K562 (cell line): ENCODE data around the gene TTC22. TPM values are rescaled to one million over a fixed set of nuclear protein-coding genes. Genes with fewer than 3 reads are reported as not detected.

ENCODE experiments used
- ATAC-seq: fragments of 200-7000 bp; cut with Tn5 transposase; 3 replicates; pipeline ENCODE4 v1.9.1; 2020; ENCODE audit warnings: moderate library complexity
- BruUV-seq: library from RNA; stranded (reverse); fragments of 400-500 nt; replicated peaks from 2 replicates; lab custom pipeline; 2021; lab: Mats Ljungman, UMichigan
- CTCF ChIA-PET: fragments of 300-600 bp; formaldehyde crosslinking; extraction: SDS; loops from one replicate; lab custom pipeline; 2021; ENCODE audit warnings: low intra/inter-chr PET ratio; lab: Yijun Ruan, JAX
- POLR2A ChIA-PET: fragments of 300-600, 350-650 bp; sonication (Branson Sonifier 250); formaldehyde crosslinking; extraction: SDS; loops from one replicate; lab custom pipeline; 2021; ENCODE audit warnings: antibody characterized with exemption, inconsistent platforms; lab: Yijun Ruan, JAX
- DNase-seq, 4 experiments: peaks; one replicate each; pipeline versions ENCODE4 v3.0.0 to v3.0.0-alpha.2; 2011 to 2018; ENCODE audit warnings: low spot score in 3 of 4, mixed read lengths in 3 of 4; ENCODE audit errors: extremely low read depth in 1 of 4
- FAIRE-seq: peaks from 2 replicates; lab custom pipeline; 2011; peaks lifted over from hg19 to GRCh38; lab: Jason Lieb, UNC
- H2AFZ ChIP-seq: 2 replicates; pipeline ENCODE4 v1.6.0; 2011; ENCODE audit warnings: low read depth, low read length, control low read depth, inconsistent platforms
- H3K27ac ChIP-seq: fragments of 200-600 bp; 3 replicates; pipeline ENCODE4 v1.8.0; 2011; ENCODE audit warnings: low read depth, mild to moderate bottlenecking, control low read depth, inconsistent platforms, low read length, moderate library complexity, mixed read lengths; ENCODE audit errors: extremely low read depth
- H3K27me3 ChIP-seq, 2 experiments: fragments of 300-600 bp in 1 of 2; 2 replicates in 1 of 2; 3 replicates in 1 of 2; pipeline versions ENCODE4 v1.6.0 to v1.8.0; 2011; ENCODE audit warnings: inconsistent platforms in 2 of 2, low read length in 2 of 2, mild to moderate bottlenecking in 1 of 2, mixed read lengths in 1 of 2, moderate library complexity in 1 of 2; ENCODE audit not compliant: control insufficient read depth in 2 of 2, insufficient read depth in 2 of 2
- H3K36me3 ChIP-seq: fragments of 300-600 bp; 3 replicates; pipeline ENCODE4 v1.8.0; 2011; ENCODE audit warnings: mild to moderate bottlenecking, low read length, inconsistent platforms; ENCODE audit not compliant: control insufficient read depth, insufficient read depth
- H3K4me1 ChIP-seq, 2 experiments: fragments of 200-600 bp in 1 of 2; replicated peaks in 1 of 2; 2 replicates in 1 of 2; 3 replicates in 1 of 2; pipeline versions ENCODE4 v1.5.1 to v1.8.0; 2011; ENCODE audit warnings: inconsistent platforms in 2 of 2, low read length in 2 of 2, mild to moderate bottlenecking in 1 of 2, mixed read lengths in 1 of 2, moderate library complexity in 1 of 2; ENCODE audit not compliant: control insufficient read depth in 2 of 2, insufficient read depth in 2 of 2
- H3K4me2 ChIP-seq: 2 replicates; pipeline ENCODE4 v1.6.1; 2011; ENCODE audit warnings: low read length, control low read depth, inconsistent platforms, mixed read lengths; ENCODE audit not compliant: insufficient read depth
- H3K4me3 ChIP-seq: fragments of 200-600 bp; sonication (generic), shearing (Covaris generic); 2 replicates; pipeline ENCODE4 v1.5.1; 2016; ENCODE audit warnings: control low read depth, inconsistent platforms
- H3K79me2 ChIP-seq: fragments of 200-600 bp; 3 replicates; pipeline ENCODE4 v1.8.0; 2011; ENCODE audit warnings: low read length, inconsistent platforms; ENCODE audit not compliant: control insufficient read depth, insufficient read depth
- H3K9ac ChIP-seq, 2 experiments: 2 replicates each; pipeline versions ENCODE4 v1.6.0 to v1.6.1; 2011; ENCODE audit warnings: low read depth in 2 of 2, low read length in 2 of 2, control low read depth in 1 of 2, inconsistent platforms in 1 of 2, mild to moderate bottlenecking in 1 of 2, mixed read lengths in 1 of 2; ENCODE audit not compliant: insufficient read depth in 1 of 2
- H3K9me1 ChIP-seq: one replicate; pipeline ENCODE4 v1.6.0; 2011; ENCODE audit warnings: inconsistent platforms, mild to moderate bottlenecking, low read length, moderate library complexity; ENCODE audit not compliant: control insufficient read depth, insufficient read depth
- H3K9me3 ChIP-seq: replicated peaks from 2 replicates; pipeline ENCODE4 v1.5.1; 2011; ENCODE audit warnings: low read depth, low read length, inconsistent platforms; ENCODE audit not compliant: control insufficient read depth, insufficient read depth
- H4K20me1 ChIP-seq: replicated peaks from 2 replicates; pipeline ENCODE4 v1.6.1; 2011; ENCODE audit warnings: low read length, inconsistent platforms, mixed read lengths; ENCODE audit not compliant: control insufficient read depth, insufficient read depth
- ATF4 ChIP-seq: fragments of 450-650 bp; formaldehyde crosslinking; IDR thresholded peaks from 2 replicates; pipeline ENCODE4 v1.4.0; 2022; ENCODE audit warnings: mild to moderate bottlenecking, moderate library complexity
- BRD4 ChIP-seq: fragments of 200-600 bp; sonication (generic); IDR thresholded peaks from 2 replicates; pipeline ENCODE4 v1.6.1; 2017; ENCODE audit warnings: inconsistent platforms
- E2F3 ChIP-seq: fragments of 250-450 bp; sonication (Bioruptor Pico); IDR thresholded peaks from 2 replicates; pipeline ENCODE4 v1.4.0; 2020; ENCODE audit warnings: mild to moderate bottlenecking
- EZH2 ChIP-seq: IDR thresholded peaks from 2 replicates; pipeline ENCODE4 v1.6.1; 2012; ENCODE audit warnings: low read depth, mild to moderate bottlenecking, inconsistent platforms, low read length, borderline replicate concordance
- GATAD2A ChIP-seq: fragments of 450-650 bp; IDR thresholded peaks from 2 replicates; pipeline ENCODE4 v1.6.1; 2017
- GATAD2B ChIP-seq: fragments of 450-650 bp; IDR thresholded peaks from 2 replicates; pipeline ENCODE4 v1.6.1; 2017; ENCODE audit warnings: mild to moderate bottlenecking, borderline replicate concordance
- NFYB ChIP-seq: IDR thresholded peaks from 2 replicates; pipeline ENCODE4 v1.6.1; 2011; ENCODE audit warnings: mild to moderate bottlenecking, moderate library complexity; ENCODE audit not compliant: insufficient read length; ENCODE audit errors: extremely low read depth
- POLR2AphosphoS2 ChIP-seq: IDR thresholded peaks from 2 replicates; pipeline ENCODE4 v1.6.1; 2012; ENCODE audit warnings: low read length, improper control_type of control experiment
- RBFOX2 ChIP-seq: fragments of 200-400 bp; formaldehyde crosslinking; IDR thresholded peaks from 2 replicates; pipeline ENCODE4 v1.6.1; 2017; ENCODE audit warnings: low read depth, mild to moderate bottlenecking, low read length, moderate library complexity
- SIX5 ChIP-seq, 2 experiments: IDR thresholded peaks; 2 replicates each; pipeline ENCODE4 v1.6.1; 2011; ENCODE audit warnings: low read length in 2 of 2, borderline replicate concordance in 1 of 2, low read depth in 1 of 2, mild to moderate bottlenecking in 1 of 2, moderate library complexity in 1 of 2; ENCODE audit not compliant: insufficient read depth in 1 of 2
- SMARCA5 ChIP-seq: fragments of 450-650 bp; IDR thresholded peaks from 2 replicates; pipeline ENCODE4 v1.6.1; 2016
- ZEB2 ChIP-seq: fragments of 450-650 bp; IDR thresholded peaks from 2 replicates; pipeline ENCODE4 v1.6.1; 2016
- ZNF282 ChIP-seq: sonication (generic); formaldehyde crosslinking; IDR thresholded peaks from 2 replicates; pipeline ENCODE4 v1.8.1; 2023; ENCODE audit warnings: missing genetic modification reagents
- ZNF696 ChIP-seq: fragments of 250-450 bp; sonication (Bioruptor Pico); conservative IDR thresholded peaks from 2 replicates; pipeline ENCODE4 v1.4.0; 2020; ENCODE audit warnings: mild to moderate bottlenecking, moderate library complexity
- whole genome bisulfite sequencing: fragments of 100-300 bp; shearing (Covaris generic); methylation state at CpG from one replicate; pipeline ENCODE4 v1.1.6; 2016; ENCODE audit warnings: low coverage, mixed read lengths; ENCODE audit not compliant: insufficient coverage; ENCODE audit errors: missing lambda C conversion rate; 5-methylcytosine and 5-hydroxymethylcytosine counted together
- in situ Hi-C: fragments of 300-500 bp; cut with MboI; formaldehyde crosslinking; loops from 4 replicates; pipeline ENCODE4 v1.15.0; 2018; ENCODE audit warnings: inconsistent platforms, mixed read lengths
- intact Hi-C: fragments of 100-400 bp; cut with micrococcal nuclease; formaldehyde crosslinking; loops from 2 replicates; pipeline ENCODE4 v1.14.2; 2022
- polyA plus RNA-seq, 8 experiments: library from polyadenylated mRNA; depleted of rRNA in 4 of 8; stranded (reverse) in 5 of 8; unstranded in 3 of 8; fragments of >200 nt; fragmentation: Nextera tagmentation in 2 of 8; fragmentation: Illumina TruSeq in 1 of 8; extraction: Ambion mirVana in 2 of 8; extraction: Trizol in 1 of 8; gene quantifications; 2 replicates each; pipeline versions ENCODE4 v1.2.1 to v1.2.3, GENCODE V29; 2011 to 2014; ENCODE audit warnings: inconsistent platforms in 1 of 8, missing spikeins in 1 of 8
- total RNA-seq, 7 experiments: library from RNA; depleted of rRNA in 6 of 7; stranded (reverse); fragments of >200 nt in 6 of 7; fragmentation: Illumina TruSeq in 2 of 7; extraction: Trizol in 2 of 7; gene quantifications; 2 replicates each; pipeline versions ENCODE4 v1.2.1 to v1.2.3, GENCODE V29; 2011 to 2021; ENCODE audit warnings: low replicate concordance in 1 of 7
- TF ChIP-seq, protein P1 (sequence below): fragments of 250-450 bp; sonication (Bioruptor Pico); IDR thresholded peaks from 2 replicates; pipeline ENCODE4 v1.6.1; 2021; ENCODE audit warnings: mild to moderate bottlenecking
- TF ChIP-seq, protein P2 (sequence below): fragments of 150-350 bp; conservative IDR thresholded peaks from 2 replicates; pipeline ENCODE4 v1.6.1; 2014; ENCODE audit warnings: low read length

The TTC22 gene
- total and polyA plus RNA-seq, 9 of the 15 experiments (the other 6 are each of a cell fraction or from before 2014, with no cell fraction given): 0.07 TPM; not detected in 8

DNA sequence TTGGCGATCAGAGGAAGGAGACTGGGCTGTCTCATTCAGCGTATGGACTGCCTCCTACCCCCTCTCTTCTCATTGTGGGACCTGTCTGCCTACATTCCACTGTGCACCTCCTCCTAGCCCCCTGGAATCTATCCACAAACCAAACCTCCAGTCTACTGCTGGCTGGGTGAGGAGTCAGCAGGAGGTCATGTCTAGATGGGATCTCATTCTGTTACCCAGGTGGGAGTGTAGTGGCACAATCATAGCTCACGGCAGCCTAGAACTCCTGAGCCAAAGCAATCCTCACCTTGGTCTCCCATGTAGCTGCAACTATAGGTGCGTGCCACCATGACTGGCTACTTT, 18.0 kb upstream of the TTC22 start:
- BruUV-seq: no TSS peak
- no peak for ATAC-seq
- no peaks in the 10 kb centered on the region for H3K4me1 ChIP-seq
- TF ChIP-seq BRD4: no peak
- TF ChIP-seq, protein P1, sequence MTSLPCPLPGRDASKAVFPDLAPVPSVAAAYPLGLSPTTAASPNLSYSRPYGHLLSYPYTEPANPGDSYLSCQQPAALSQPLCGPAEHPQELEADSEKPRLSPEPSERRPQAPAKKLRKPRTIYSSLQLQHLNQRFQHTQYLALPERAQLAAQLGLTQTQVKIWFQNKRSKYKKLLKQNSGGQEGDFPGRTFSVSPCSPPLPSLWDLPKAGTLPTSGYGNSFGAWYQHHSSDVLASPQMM (CRISPR knock-in tag): no peak
- TF ChIP-seq EZH2: no peak
- no peak for TF ChIP-seq GATAD2B
- no peak for TF ChIP-seq E2F3 (CRISPR knock-in tag)
- TF ChIP-seq POLR2AphosphoS2: no peak
- TF ChIP-seq SMARCA5: no peak
- no peak for TF ChIP-seq RBFOX2
- no peak for TF ChIP-seq SIX5 (IDR thresholded peaks at IDR 0.05; ENCODE audit: borderline replicate concordance in 1 of 2, insufficient read depth in 1 of 2, low read depth in 1 of 2, low read length in 2 of 2)
- no peak for TF ChIP-seq ZEB2
- TF ChIP-seq, protein P2, sequence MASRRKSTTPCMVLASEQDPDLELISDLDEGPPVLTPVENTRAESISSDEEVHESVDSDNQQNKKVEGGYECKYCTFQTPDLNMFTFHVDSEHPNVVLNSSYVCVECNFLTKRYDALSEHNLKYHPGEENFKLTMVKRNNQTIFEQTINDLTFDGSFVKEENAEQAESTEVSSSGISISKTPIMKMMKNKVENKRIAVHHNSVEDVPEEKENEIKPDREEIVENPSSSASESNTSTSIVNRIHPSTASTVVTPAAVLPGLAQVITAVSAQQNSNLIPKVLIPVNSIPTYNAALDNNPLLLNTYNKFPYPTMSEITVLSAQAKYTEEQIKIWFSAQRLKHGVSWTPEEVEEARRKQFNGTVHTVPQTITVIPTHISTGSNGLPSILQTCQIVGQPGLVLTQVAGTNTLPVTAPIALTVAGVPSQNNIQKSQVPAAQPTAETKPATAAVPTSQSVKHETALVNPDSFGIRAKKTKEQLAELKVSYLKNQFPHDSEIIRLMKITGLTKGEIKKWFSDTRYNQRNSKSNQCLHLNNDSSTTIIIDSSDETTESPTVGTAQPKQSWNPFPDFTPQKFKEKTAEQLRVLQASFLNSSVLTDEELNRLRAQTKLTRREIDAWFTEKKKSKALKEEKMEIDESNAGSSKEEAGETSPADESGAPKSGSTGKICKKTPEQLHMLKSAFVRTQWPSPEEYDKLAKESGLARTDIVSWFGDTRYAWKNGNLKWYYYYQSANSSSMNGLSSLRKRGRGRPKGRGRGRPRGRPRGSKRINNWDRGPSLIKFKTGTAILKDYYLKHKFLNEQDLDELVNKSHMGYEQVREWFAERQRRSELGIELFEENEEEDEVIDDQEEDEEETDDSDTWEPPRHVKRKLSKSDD: no peak
- no peak for TF ChIP-seq ATF4 (CRISPR knock-in tag)
- TF ChIP-seq GATAD2A: no peak
- no peak for TF ChIP-seq ZNF696 (CRISPR knock-in tag)
- TF ChIP-seq ZNF282 (CRISPR knock-in tag): no peak
- TF ChIP-seq NFYB: no peak
- TF ChIP-seq, all 486 proteins: peak for 0
- Histone ChIP-seq H3K4me2 (no peak overlapping the region), H3K4me3 (no peak overlapping the region), H3K36me3 (no peaks in the 10 kb centered on the region), H3K27ac (no peak overlapping the region), H3K9ac (no peak overlapping the region), H3K9me1 (no peaks in the 10 kb centered on the region), H4K20me1 (no peaks in the 10 kb centered on the region), H3K9me3 (no peaks in the 10 kb centered on the region), H2AFZ (no peak overlapping the region), H3K79me2 (no peaks in the 10 kb centered on the region), H3K27me3 (peaks cover 23 to 43% of the 10 kb centered on the region in 2 experiments)
- FAIRE-seq (no peak), DNase-seq (no peak)
- ChIA-PET POLR2A (no interaction called here), CTCF (no interaction called here)
- WGBS: 3% methylated on average over 4 of the region's 4 CpGs
- in situ Hi-C loops: no loop called here
- intact Hi-C loops: no loop called here
